T-helper 1 cell treated with Interleukin-12 subunit alpha and Interleukin-12 subunit beta and Interleukin-4 antibody, amounts not matched to agents 30 ng/mL and 1 ng/mL, for 36 hours (primary cell): Measurements from ENCODE around the gene IFT122. TPM values are rescaled to one million over a fixed set of nuclear protein-coding genes. Genes with fewer than 3 reads are reported as not detected.
"Not testable (repeated sequence)": the region's sequence is repeated elsewhere in the genome, so short reads cannot be mapped to it uniquely, and the experiment has no call there.

Source experiments
- intact Hi-C: fragments of 100-400 bp; cut with micrococcal nuclease; formaldehyde crosslinking; loops from one replicate; pipeline ENCODE4 v1.15.1; 2024
- total RNA-seq: library from RNA; stranded (reverse); gene quantifications from 2 replicates; pipeline ENCODE4 v1.2.3, GENCODE V29; 2022

IFT122 gene
- total RNA-seq, 1 donor from 2014 or later, result 19.2 TPM

- intact Hi-C loops, result loop anchor here (2.0 to 5.0 kb wide), 2 partner anchors 51 to 116 kb away; partner anchors contain the start of genes IFT122 and PLXND1
These were observed 51.8 kb downstream of the IFT122 start for GRCh38 chr3:129491794-129492193.

GRCh38 chr3:129492691-129493090 is 52.7 kb downstream of the IFT122 start:
- intact Hi-C loops, result loop anchor here (5.0 kb wide), 1 partner anchor 115 kb away; the partner anchor contains the start of gene PLXND1

DNA sequence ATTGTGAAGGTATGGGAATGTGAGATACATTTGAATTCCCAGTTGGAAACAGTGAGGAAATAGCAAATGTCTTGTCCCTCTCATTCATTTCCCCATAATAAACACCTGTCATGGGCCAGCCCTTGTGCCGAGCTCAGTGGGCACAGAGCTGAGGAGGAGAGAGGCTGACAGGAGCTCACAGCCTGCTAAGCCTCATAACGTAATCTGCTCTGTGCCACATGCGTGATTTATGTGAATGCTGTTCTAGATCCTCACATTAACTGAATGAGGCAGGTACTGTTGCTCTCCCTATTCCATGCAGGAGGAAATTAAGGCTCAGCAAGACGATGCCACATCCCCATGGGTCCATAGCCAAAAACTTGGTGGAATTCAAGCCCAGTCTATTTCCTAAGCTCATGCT is 53.2 kb downstream of the IFT122 start:
- intact Hi-C loops, result loop anchor here (5.0 kb wide), 1 partner anchor 114 kb away; the partner anchor contains the start of gene PLXND1

- intact Hi-C loops, result loop anchor here (5.0 kb wide), 1 partner anchor 113 kb away; the partner anchor contains the start of gene PLXND1
These were observed 54.5 kb downstream of the IFT122 start for GRCh38 chr3:129494499-129494898.

DNA sequence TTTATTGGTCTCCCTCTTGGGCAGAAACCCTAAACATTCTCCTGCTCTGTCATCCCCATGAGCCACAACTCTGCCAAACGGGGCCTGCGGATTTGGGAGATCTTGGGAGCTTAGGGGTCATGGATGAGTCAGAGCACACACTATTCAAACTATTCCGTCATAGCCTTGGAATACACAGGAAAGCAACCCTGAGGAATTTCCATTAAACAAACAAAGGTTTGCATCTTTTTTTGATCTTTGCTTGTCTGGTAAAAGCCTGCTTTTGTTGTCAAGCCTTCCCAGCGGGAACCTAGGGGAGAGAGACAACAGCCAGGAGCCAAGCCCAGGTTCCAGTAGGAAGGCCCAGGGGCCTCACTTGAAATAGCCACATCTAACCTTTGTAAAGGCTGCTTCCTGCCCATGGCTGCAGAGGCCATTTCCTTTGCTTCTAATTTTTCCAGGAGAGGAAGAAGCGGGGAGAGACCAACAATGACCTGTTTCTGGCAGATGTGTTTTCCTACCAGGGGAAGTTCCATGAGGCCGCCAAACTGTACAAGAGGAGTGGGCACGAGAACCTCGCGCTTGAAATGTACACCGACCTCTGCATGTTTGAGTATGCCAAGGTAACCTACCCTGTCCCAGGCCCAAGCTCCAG is 55.1 kb downstream of the IFT122 start:
- intact Hi-C loops, result not testable (repeated sequence)

- intact Hi-C loops, result not testable (repeated sequence)
These were observed 57.9 kb downstream of the IFT122 start for GRCh38 chr3:129497876-129498275.

DNA sequence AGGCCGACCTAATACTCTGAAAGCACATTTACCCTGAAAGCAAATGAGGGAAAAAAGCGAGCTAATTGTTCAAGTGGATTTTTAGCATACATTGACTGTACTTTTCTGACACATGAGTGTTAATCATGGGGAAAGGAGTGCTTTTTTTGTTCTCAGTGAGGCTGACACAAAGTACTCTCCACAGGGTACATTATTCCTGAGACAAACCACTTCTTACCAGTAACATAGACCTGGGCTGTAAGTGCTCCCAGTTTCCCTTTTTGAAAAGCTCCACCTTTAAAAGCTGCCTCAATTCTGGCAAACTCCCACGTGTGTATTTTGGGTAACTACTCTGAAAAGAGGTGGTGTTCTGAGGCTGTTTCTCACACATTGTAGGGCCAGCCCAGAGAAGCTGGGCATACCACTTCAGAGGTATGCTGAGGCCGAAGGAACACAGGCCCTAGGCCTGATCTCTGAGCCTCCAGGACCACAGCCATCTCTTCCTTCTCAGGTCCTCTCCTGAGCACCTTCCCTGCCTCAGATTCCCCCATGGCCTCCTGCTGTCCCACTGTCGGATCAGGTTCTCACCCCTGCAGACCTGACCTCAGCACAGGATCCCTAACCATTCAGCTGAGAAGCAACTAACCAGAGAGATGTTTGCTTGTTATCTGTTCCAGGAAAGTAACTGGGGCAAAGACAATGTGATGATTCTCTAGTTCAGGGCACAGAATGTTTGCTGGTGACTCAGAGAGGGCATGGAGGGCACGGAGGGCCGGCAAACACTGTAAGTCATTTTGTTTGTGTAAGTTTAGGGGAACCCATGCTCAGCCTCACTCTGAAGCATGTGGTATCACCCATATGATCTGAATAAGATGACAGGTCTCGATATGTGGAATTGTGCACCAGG is 58.8 kb downstream of the IFT122 start:
- intact Hi-C loops, result not testable (repeated sequence)

- intact Hi-C loops, result not testable (repeated sequence)
These were observed 59.7 kb downstream of the IFT122 start for GRCh38 chr3:129499604-129500333.

DNA sequence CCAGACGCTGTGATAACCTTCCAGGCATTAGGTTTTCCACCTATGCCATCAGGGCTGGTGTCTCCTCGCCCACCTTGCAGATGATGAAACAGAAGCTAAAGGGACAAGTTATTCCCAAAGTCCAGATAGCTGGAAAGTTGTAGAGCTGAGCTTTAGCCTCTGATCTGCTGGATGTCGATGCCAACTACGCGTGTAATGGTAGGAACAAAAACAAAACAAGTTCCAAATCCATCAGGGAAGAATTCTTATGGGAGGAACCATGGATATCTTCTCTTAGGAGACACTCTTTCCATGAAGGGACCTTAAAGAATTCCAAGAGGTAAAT is 60.3 kb downstream of the IFT122 start:
- intact Hi-C loops, result no loop called here

GRCh38 chr3:129501630-129502029 is 61.6 kb downstream of the IFT122 start:
- intact Hi-C loops, result no loop called here

GRCh38 chr3:129502641-129503408 is 62.8 kb downstream of the IFT122 start:
- intact Hi-C loops, result no loop called here

- intact Hi-C loops, result no loop called here
These were observed 63.7 kb downstream of the IFT122 start for GRCh38 chr3:129503471-129504291.

DNA sequence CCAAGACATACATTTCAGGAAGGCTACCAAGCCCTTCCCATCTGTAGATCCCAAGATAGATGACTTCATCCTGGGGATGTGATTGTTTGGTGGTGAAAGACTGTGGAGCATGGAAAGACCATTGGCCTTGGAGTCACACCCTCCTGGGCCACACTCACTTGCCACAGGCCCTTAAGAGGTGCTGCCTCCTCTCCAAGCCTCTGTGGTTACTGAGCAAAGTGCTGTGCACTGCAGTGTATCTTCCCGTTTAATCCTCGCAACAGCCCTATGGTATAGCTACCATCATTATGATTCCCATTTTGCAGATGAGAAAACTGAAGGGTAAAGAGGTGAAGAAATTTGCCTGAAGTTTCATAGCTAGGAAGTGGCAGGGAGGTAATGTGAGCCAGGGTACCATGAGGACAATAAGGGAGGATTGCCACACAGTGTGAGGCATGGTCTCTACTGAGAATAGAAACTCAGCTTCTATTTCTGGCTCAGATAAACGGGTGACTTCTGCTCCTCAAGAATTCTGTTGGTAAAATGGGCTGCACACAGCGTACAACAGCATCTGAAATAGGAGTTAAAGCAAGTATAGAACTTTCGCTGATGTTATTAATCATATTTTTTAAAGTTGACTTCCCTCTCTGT is 64.6 kb downstream of the IFT122 start:
- intact Hi-C loops, result no loop called here

GRCh38 chr3:129505341-129505740 is 65.3 kb downstream of the IFT122 start:
- intact Hi-C loops, result no loop called here

GRCh38 chr3:129506231-129506742 is 66.3 kb downstream of the IFT122 start:
- intact Hi-C loops, result no loop called here

GRCh38 chr3:129507181-129507831 is 67.3 kb downstream of the IFT122 start:
- intact Hi-C loops, result no loop called here

DNA sequence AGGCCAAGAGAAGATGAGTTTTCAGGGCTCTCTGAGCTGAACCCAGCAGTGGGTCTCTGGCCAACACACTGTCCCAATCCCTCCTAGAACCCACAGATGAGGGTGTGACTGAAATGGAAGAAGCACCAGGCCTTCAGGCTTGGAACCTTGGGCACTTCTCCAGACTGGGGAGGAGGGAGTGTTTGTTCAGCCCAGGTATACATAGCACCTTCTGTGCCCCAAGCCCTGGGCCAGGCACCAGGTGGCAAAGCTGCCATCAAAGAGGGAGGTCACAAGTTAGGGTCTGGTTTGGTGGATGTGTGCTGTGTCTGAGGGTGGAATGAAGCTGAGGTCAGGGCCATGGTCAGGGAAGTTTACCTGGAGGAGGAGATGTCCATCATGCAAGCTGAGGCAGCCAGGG is 72.6 kb downstream of the IFT122 start:
- intact Hi-C loops, result no loop called here

DNA sequence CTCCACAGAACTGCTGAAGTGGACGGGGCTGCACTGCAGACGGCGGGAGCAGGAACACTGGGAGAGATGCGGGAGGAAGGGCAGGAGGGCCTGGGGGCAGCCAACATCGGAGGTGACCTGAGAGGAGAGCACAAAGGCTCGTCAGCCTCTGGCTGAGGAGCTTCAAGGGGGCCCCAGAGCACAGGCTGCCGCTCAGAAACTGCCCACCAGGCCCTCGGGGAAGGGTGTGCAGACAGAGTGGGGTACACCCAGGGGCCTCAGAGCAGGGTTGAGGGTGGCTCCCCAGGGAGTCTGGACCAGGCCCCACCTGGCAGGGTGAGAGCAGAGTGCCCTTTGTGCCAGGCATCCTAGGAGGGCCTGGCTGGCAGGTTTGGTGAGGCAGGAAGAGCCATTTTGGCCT is 73.7 kb downstream of the IFT122 start:
- intact Hi-C loops, result no loop called here

GRCh38 chr3:129514110-129514509 is 74.1 kb downstream of the IFT122 start:
- intact Hi-C loops, result no loop called here
